A673 (cell line): ENCODE measurements around the gene F3. TPM values are rescaled to one million over a fixed set of nuclear protein-coding genes. Genes with fewer than 3 reads are reported as not detected.

ENCODE experiments used
- BruUV-seq: library from RNA; stranded (reverse); fragments of 400-500 nt; replicated peaks from 2 replicates; lab custom pipeline; 2021; lab: Mats Ljungman, UMichigan
- CTCF ChIA-PET: fragments of 300-600 bp; sonication (Branson Sonifier 250); formaldehyde crosslinking; loops from one replicate; lab custom pipeline; 2022; ENCODE audit warnings: antibody characterized with exemption; lab: Charles Lee
- POLR2A ChIA-PET: fragments of 300-600 bp; sonication (Branson Sonifier 250); formaldehyde crosslinking; loops from one replicate; lab custom pipeline; 2022; ENCODE audit warnings: antibody characterized with exemption; ENCODE audit not compliant: low non-redundant PET; lab: Charles Lee
- DNase-seq: peaks from one replicate; pipeline ENCODE4 v3.0.0-alpha.2; 2015; ENCODE audit warnings: low spot score
- H3K27ac ChIP-seq: fragments of 200-600 bp; sonication (generic); 2 replicates; pipeline ENCODE4 v1.5.1; 2016; ENCODE audit warnings: mixed run types, low read depth, mild to moderate bottlenecking, mixed read lengths, antibody characterized with exemption, low read length; ENCODE audit not compliant: poor library complexity, severe bottlenecking
- H3K27me3 ChIP-seq: fragments of 200-600 bp; sonication (generic); replicated peaks from 2 replicates; pipeline ENCODE4 v1.6.1; 2017; ENCODE audit warnings: mixed run types, low read depth, mild to moderate bottlenecking, mixed read lengths, antibody characterized with exemption, low read length; ENCODE audit not compliant: insufficient read depth, poor library complexity
- H3K36me3 ChIP-seq: fragments of 200-600 bp; sonication (generic); 2 replicates; pipeline ENCODE4 v1.6.1; 2016; ENCODE audit warnings: mixed run types, mild to moderate bottlenecking, mixed read lengths, antibody characterized with exemption, low read length; ENCODE audit not compliant: insufficient read depth, poor library complexity, severe bottlenecking
- H3K4me1 ChIP-seq: fragments of 200-600 bp; sonication (generic); 2 replicates; pipeline ENCODE4 v1.6.1; 2017; ENCODE audit warnings: mixed run types, mild to moderate bottlenecking, mixed read lengths, antibody characterized with exemption, low read length; ENCODE audit not compliant: insufficient read depth, poor library complexity, severe bottlenecking
- H3K4me3 ChIP-seq: fragments of 200-600 bp; sonication (generic); 2 replicates; pipeline ENCODE4 v1.5.1; 2016; ENCODE audit warnings: low read depth, mixed run types, mild to moderate bottlenecking, mixed read lengths, low read length; ENCODE audit not compliant: poor library complexity, severe bottlenecking
- H3K9me3 ChIP-seq: fragments of 200-600 bp; sonication (generic); 2 replicates; pipeline ENCODE4 v1.6.1; 2016; ENCODE audit warnings: mixed run types, low read depth, mild to moderate bottlenecking, mixed read lengths, antibody characterized with exemption, low read length; ENCODE audit not compliant: poor library complexity, severe bottlenecking
- EZH2 ChIP-seq: fragments of 200-600 bp; sonication (generic); IDR thresholded peaks from 2 replicates; pipeline ENCODE4 v1.6.1; 2017; ENCODE audit warnings: borderline replicate concordance, low read depth, mild to moderate bottlenecking, mixed read lengths, antibody characterized with exemption, low read length; ENCODE audit not compliant: poor library complexity, severe bottlenecking
- intact Hi-C: fragments of 100-400 bp; cut with micrococcal nuclease; formaldehyde crosslinking; loops from one replicate; pipeline ENCODE4 v1.10.0; 2022; ENCODE audit not compliant: unreplicated experiment
- total RNA-seq: library from RNA; stranded (reverse); gene quantifications from 2 replicates; pipeline ENCODE4 v1.2.3, GENCODE V29; 2021
- TF ChIP-seq, protein P1 (sequence below): fragments of 300-800, 200-600 bp; sonication (generic); conservative IDR thresholded peaks from 2 replicates; pipeline ENCODE4 v1.5.1; 2017; ENCODE audit warnings: low read depth, mild to moderate bottlenecking, antibody characterized with exemption, low read length, moderate library complexity, mixed read lengths

Gene F3
- total RNA-seq, 1 experiment from 2014 or later: 5.6 TPM

DNA sequence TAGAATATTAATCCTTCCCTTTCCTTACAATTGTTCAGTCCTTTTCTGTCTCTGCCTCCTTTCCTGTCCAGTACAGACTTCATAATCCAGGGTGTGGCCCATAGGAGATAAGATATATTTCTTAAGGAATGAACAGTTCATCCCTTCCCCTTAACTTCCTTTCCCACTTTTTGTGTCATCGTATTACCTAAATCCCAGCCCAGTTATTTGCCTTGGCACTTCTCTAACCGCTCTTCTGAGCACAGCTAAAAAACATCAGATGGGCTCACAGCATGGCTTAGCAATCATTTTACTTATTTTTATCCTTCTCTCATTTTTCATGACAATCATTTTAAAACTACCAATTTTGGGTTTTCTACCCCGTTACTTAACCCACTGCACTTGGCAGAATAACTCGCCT is 39.6 kb downstream of the F3 start:
- H3K4me3 ChIP-seq: no peak overlapping the region
- CTCF ChIA-PET: no interaction called here
- intact Hi-C loops: no loop called here
- BruUV-seq: no TSS peak
- H3K9me3 ChIP-seq: no peaks in the 10 kb centered on the region
- DNase-seq: no peak
- TF ChIP-seq, protein P1, sequence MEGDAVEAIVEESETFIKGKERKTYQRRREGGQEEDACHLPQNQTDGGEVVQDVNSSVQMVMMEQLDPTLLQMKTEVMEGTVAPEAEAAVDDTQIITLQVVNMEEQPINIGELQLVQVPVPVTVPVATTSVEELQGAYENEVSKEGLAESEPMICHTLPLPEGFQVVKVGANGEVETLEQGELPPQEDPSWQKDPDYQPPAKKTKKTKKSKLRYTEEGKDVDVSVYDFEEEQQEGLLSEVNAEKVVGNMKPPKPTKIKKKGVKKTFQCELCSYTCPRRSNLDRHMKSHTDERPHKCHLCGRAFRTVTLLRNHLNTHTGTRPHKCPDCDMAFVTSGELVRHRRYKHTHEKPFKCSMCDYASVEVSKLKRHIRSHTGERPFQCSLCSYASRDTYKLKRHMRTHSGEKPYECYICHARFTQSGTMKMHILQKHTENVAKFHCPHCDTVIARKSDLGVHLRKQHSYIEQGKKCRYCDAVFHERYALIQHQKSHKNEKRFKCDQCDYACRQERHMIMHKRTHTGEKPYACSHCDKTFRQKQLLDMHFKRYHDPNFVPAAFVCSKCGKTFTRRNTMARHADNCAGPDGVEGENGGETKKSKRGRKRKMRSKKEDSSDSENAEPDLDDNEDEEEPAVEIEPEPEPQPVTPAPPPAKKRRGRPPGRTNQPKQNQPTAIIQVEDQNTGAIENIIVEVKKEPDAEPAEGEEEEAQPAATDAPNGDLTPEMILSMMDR: no peak
- TF ChIP-seq EZH2: no peak
- no peaks in the 10 kb centered on the region for H3K4me1 ChIP-seq
- H3K27ac ChIP-seq: no peak overlapping the region
- no peaks in the 10 kb centered on the region for H3K27me3 ChIP-seq
- POLR2A ChIA-PET: no interaction called here
- H3K36me3 ChIP-seq: peaks cover 7% of the 10 kb centered on the region

DNA sequence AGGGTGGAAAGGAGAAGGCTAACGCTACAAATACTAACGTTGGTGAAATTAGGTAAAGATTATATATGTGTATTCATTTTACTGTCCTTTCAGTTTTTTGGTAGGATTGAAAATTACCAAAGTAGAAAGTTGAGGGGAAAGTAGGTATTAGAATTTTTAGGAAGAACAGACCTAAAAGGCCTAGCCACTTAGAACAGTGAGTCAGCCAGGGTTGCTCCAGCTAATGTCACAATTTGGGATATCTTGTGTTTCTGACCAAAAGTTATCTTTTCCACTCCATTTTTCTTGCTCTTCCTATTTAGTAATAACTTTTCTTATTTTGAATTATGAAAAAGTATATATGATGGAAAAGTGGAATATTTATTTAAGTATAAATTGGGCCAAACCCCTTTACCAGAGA is 40.1 kb downstream of the F3 start:
- POLR2A ChIA-PET: no interaction called here
- Histone ChIP-seq H3K27ac (no peak overlapping the region), H3K36me3 (peaks cover 7% of the 10 kb centered on the region), H3K9me3 (no peaks in the 10 kb centered on the region), H3K4me1 (no peaks in the 10 kb centered on the region), H3K27me3 (no peaks in the 10 kb centered on the region), H3K4me3 (no peak overlapping the region)
- BruUV-seq: no TSS peak
- no peak for TF ChIP-seq EZH2
- TF ChIP-seq, protein P1: no peak
- CTCF ChIA-PET: no interaction called here
- intact Hi-C loops: no loop called here
- no peak for DNase-seq

DNA sequence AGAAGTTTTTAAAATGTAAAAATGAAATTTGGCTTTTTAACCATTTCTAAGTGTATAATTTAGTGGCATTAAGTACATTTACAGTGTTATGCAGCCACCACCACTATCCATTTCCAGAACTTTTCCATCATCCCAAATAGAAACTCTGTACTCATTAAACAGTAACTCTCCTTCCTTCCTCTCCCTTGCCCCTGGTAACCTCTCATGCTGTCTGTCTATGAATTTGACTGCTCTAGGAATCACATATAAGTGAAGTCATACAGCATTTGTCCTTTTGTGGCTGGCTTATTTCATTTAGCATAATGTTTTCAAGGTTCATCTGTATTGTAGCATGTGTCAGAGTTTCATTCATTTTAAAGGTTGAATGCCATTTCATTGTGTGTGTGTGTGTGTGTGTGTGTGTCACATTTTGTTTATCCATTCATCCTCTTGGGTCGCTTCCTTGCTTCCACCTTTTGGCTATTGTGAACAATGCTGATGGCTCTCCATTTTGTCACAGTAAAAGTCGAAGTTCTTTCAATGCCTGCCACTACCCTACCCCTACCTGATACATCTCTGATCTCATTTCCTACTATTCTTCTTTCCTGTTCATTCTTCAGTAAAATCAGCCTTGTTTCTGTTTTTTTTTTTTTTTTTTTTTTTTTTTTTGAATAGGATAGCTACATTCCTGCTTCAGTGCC is 45.3 kb downstream of the F3 start:
- DNase-seq: no peak
- intact Hi-C loops: no loop called here
- peaks cover 17% of the 10 kb centered on the region for H3K36me3 ChIP-seq
- no peaks in the 10 kb centered on the region for H3K9me3 ChIP-seq
- ChIA-PET POLR2A (no interaction called here), CTCF (no interaction called here)
- H3K4me1 ChIP-seq: no peaks in the 10 kb centered on the region
- no TSS peak for BruUV-seq
- TF ChIP-seq, protein P1: no peak
- TF ChIP-seq EZH2: no peak
- no peak overlapping the region for H3K27ac ChIP-seq
- no peaks in the 10 kb centered on the region for H3K27me3 ChIP-seq
- no peak overlapping the region for H3K4me3 ChIP-seq
